C4-2B (cell line): Measurements from ENCODE around the gene FLAD1.

Experiments
- CTCF ChIP-seq: fragments of 450-650 bp; conservative IDR thresholded peaks from 2 replicates; pipeline ENCODE4 v1.5.1; 2017; ENCODE audit warnings: mild to moderate bottlenecking
- ZFX ChIP-seq: fragments of 450-650 bp; IDR thresholded peaks from 2 replicates; pipeline ENCODE4 v1.6.1; 2017

DNA sequence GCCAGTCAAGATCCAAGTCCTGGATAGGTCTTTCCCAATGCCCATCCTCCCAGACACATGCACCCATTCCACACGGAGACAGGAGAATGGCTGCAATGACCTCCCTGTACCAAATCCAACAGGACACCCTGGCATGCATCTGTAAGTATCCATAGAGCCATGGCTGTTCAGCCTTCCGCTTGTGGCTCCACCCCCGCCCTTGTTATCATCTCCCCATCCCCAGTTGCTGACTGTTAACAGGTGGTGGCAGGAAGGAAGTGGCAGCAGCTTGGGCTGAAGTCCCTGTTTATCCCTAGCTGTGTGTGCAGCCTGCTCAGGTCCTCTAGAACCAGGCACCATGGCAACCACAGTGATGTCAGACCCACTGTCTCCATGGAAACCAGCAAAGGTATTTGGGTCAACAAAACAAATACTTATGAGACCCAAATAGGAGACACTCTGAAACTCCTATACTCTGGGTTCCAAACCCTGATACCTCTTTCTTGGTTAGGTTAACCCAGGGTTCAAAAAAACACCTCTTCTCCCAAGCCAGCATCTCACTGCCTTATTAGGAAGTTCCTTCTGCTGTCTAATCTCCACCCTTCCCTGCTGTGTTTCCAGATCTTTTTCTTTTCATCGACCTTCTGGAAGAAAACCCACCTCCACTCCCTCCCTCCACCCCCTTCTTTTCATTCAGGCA lies 28.0 kb upstream of the FLAD1 start:
- no peak for TF ChIP-seq CTCF
- TF ChIP-seq ZFX, result no peak
